Neural progenitor cell (in vitro differentiated cells): ENCODE data around the gene SLC5A2. TPM values are rescaled to one million over a fixed set of nuclear protein-coding genes. Genes with fewer than 3 reads are reported as not detected.

ENCODE experiments used
- DNase-seq: peaks from one replicate; pipeline ENCODE4 v3.0.0-alpha.2; 2016; ENCODE audit warnings: low spot score
- H2AFZ ChIP-seq: fragments of 200-600 bp; sonication (generic); replicated peaks from 2 replicates; pipeline ENCODE4 v1.6.1; 2016; ENCODE audit warnings: antibody characterized with exemption
- H3F3A ChIP-seq: fragments of 200-600 bp; sonication (generic); 2 replicates; pipeline ENCODE4 v1.6.1; 2016; ENCODE audit warnings: antibody characterized with exemption, low read depth
- H3K27ac ChIP-seq: fragments of 200-600 bp; sonication (generic); 2 replicates; pipeline ENCODE4 v1.5.1; 2016; ENCODE audit warnings: mild to moderate bottlenecking
- H3K27me3 ChIP-seq: fragments of 200-600 bp; sonication (generic); 2 replicates; pipeline ENCODE4 v1.6.1; 2016; ENCODE audit warnings: mild to moderate bottlenecking, moderate library complexity
- H3K36me3 ChIP-seq: fragments of 200-600 bp; sonication (generic); 2 replicates; pipeline ENCODE4 v1.5.1; 2016
- H3K4me1 ChIP-seq: fragments of 200-600 bp; sonication (generic); 2 replicates; pipeline ENCODE4 v1.6.1; 2016; ENCODE audit warnings: mixed run types
- H3K4me2 ChIP-seq: fragments of 200-600 bp; sonication (generic); 2 replicates; pipeline ENCODE4 v1.6.1; 2016
- H3K4me3 ChIP-seq: fragments of 200-600 bp; sonication (generic); 2 replicates; pipeline ENCODE4 v1.5.1; 2016
- H3K79me2 ChIP-seq: fragments of 200-600 bp; sonication (generic); 2 replicates; pipeline ENCODE4 v1.6.1; 2016; ENCODE audit warnings: low read depth
- H3K9ac ChIP-seq: fragments of 200-600 bp; sonication (generic); 2 replicates; pipeline ENCODE4 v1.6.1; 2016
- H3K9me3 ChIP-seq: fragments of 200-600 bp; sonication (generic); 2 replicates; pipeline ENCODE4 v1.5.1; 2016; ENCODE audit warnings: low read depth
- H4K20me1 ChIP-seq: fragments of 200-600 bp; sonication (generic); 2 replicates; pipeline ENCODE4 v1.6.1; 2016; ENCODE audit warnings: low read depth
- H3K27ac Mint-ChIP-seq: 3 replicates; pipeline ENCODE4 v1.8.0; 2021; ENCODE audit warnings: mixed read lengths
- H3K27me3 Mint-ChIP-seq: 2 replicates; pipeline ENCODE4 v1.8.0; 2022; ENCODE audit warnings: low read depth, mild to moderate bottlenecking, inconsistent platforms, moderate library complexity, mixed read lengths; ENCODE audit not compliant: insufficient read depth
- H3K36me3 Mint-ChIP-seq: 3 replicates; pipeline ENCODE4 v1.8.0; 2021; ENCODE audit warnings: mixed read lengths
- H3K4me1 Mint-ChIP-seq: 3 replicates; pipeline ENCODE4 v1.8.0; 2021; ENCODE audit warnings: mixed read lengths
- H3K4me3 Mint-ChIP-seq: 3 replicates; pipeline ENCODE4 v1.8.0; 2021; ENCODE audit warnings: mild to moderate bottlenecking, moderate library complexity, mixed read lengths
- H3K9me3 Mint-ChIP-seq: 3 replicates; pipeline ENCODE4 v1.8.0; 2020; ENCODE audit warnings: mixed read lengths
- CTCF ChIP-seq: fragments of 200-600 bp; sonication (generic); IDR thresholded peaks from 2 replicates; pipeline ENCODE4 v1.5.1; 2017; ENCODE audit warnings: antibody characterized with exemption, mild to moderate bottlenecking
- EZH2 ChIP-seq: fragments of 200-600 bp; sonication (generic); IDR thresholded peaks from 2 replicates; pipeline ENCODE4 v1.6.1; 2017; ENCODE audit warnings: antibody characterized with exemption, mild to moderate bottlenecking, moderate library complexity
- EZH2phosphoT487 ChIP-seq: fragments of 200-600 bp; sonication (generic); IDR thresholded peaks from 2 replicates; pipeline ENCODE4 v1.6.1; 2017; ENCODE audit warnings: antibody characterized with exemption
- total RNA-seq: library from RNA; depleted of rRNA; stranded (reverse); fragments of >200 nt; gene quantifications from 2 replicates; pipeline ENCODE4 v1.2.3, GENCODE V29; 2015; ENCODE audit warnings: low replicate concordance

Gene SLC5A2
- total RNA-seq, 1 donor from 2014 or later, result not detected

GRCh38 chr16:31485571-31485970 lies 2.6 kb downstream of the SLC5A2 start:
- Mint-ChIP-seq H3K9me3 (no peaks in the 10 kb centered on the region), H3K36me3 (peaks cover 4% of the 10 kb centered on the region), H3K27me3 (peaks cover 43% of the 10 kb centered on the region), H3K4me3 (no peak overlapping the region), H3K27ac (no peak overlapping the region), H3K4me1 (no peaks in the 10 kb centered on the region)
- TF ChIP-seq EZH2phosphoT487, result no peak
- TF ChIP-seq CTCF, result no peak
- TF ChIP-seq EZH2, result no peak
- Histone ChIP-seq H3K4me3 (no peak overlapping the region), H3K27ac (no peak overlapping the region), H3K4me2 (no peak overlapping the region), H3K9ac (no peak overlapping the region), H3K79me2 (no peaks in the 10 kb centered on the region), H3K27me3 (peaks cover 93% of the 10 kb centered on the region), H3K9me3 (no peaks in the 10 kb centered on the region), H3K36me3 (no peaks in the 10 kb centered on the region), H3K4me1 (peaks cover 5% of the 10 kb centered on the region), H2AFZ (no peak overlapping the region), H3F3A (no peaks in the 10 kb centered on the region), H4K20me1 (peaks cover 25% of the 10 kb centered on the region)
- no peak for DNase-seq

GRCh38 chr16:31486045-31486444 lies 3.1 kb downstream of the SLC5A2 start:
- H3K36me3 ChIP-seq, result no peaks in the 10 kb centered on the region
- no peaks in the 10 kb centered on the region for H3F3A ChIP-seq
- H3K4me3 Mint-ChIP-seq, result no peak overlapping the region
- no peak overlapping the region for H2AFZ ChIP-seq
- DNase-seq, result no peak
- H3K4me1 Mint-ChIP-seq, result no peaks in the 10 kb centered on the region
- peaks cover 25% of the 10 kb centered on the region for H4K20me1 ChIP-seq
- H3K4me2 ChIP-seq, result no peak overlapping the region
- peaks cover 8% of the 10 kb centered on the region for H3K36me3 Mint-ChIP-seq
- no peak overlapping the region for H3K4me3 ChIP-seq
- peaks cover 5% of the 10 kb centered on the region for H3K4me1 ChIP-seq
- no peaks in the 10 kb centered on the region for H3K9me3 ChIP-seq
- H3K27ac ChIP-seq, result no peak overlapping the region
- no peaks in the 10 kb centered on the region for H3K79me2 ChIP-seq
- H3K9ac ChIP-seq, result no peak overlapping the region
- TF ChIP-seq EZH2phosphoT487 (no peak), CTCF (no peak), EZH2 (no peak)
- peaks cover 88% of the 10 kb centered on the region for H3K27me3 ChIP-seq
- H3K9me3 Mint-ChIP-seq, result peaks cover 3% of the 10 kb centered on the region
- H3K27ac Mint-ChIP-seq, result no peak overlapping the region
- H3K27me3 Mint-ChIP-seq, result peaks cover 41% of the 10 kb centered on the region

- H3K9me3 Mint-ChIP-seq, result peaks cover 3% of the 10 kb centered on the region
- Histone ChIP-seq H3K4me1 (peaks cover 5% of the 10 kb centered on the region), H3K36me3 (no peaks in the 10 kb centered on the region), H3K4me2 (peak overlapping the region; percentile 87), H3K27ac (no peak overlapping the region), H2AFZ (peak overlapping the region; percentile 48), H3K9ac (no peak overlapping the region), H4K20me1 (peaks cover 25% of the 10 kb centered on the region), H3K9me3 (no peaks in the 10 kb centered on the region), H3K27me3 (peaks cover 77% of the 10 kb centered on the region), H3K4me3 (peak overlapping the region; percentile 56), H3F3A (no peaks in the 10 kb centered on the region), H3K79me2 (no peaks in the 10 kb centered on the region)
- H3K4me1 Mint-ChIP-seq, result no peaks in the 10 kb centered on the region
- peaks cover 41% of the 10 kb centered on the region for H3K27me3 Mint-ChIP-seq
- no peak overlapping the region for H3K27ac Mint-ChIP-seq
- DNase-seq, result peak; percentile 23
- TF ChIP-seq EZH2, result no peak
- TF ChIP-seq EZH2phosphoT487, result peak; percentile 69
- H3K4me3 Mint-ChIP-seq, result peak overlapping the region; percentile 82
- peaks cover 9% of the 10 kb centered on the region for H3K36me3 Mint-ChIP-seq
Measured at GRCh38 chr16:31487071-31487719, 4.3 kb downstream of the SLC5A2 start.

- Mint-ChIP-seq H3K27me3 (peaks cover 41% of the 10 kb centered on the region), H3K4me3 (peak overlapping the region; percentile 82), H3K27ac (no peak overlapping the region), H3K9me3 (peaks cover 3% of the 10 kb centered on the region), H3K36me3 (peaks cover 12% of the 10 kb centered on the region), H3K4me1 (no peaks in the 10 kb centered on the region)
- H3K27me3 ChIP-seq, result peaks cover 70% of the 10 kb centered on the region
- H3K9me3 ChIP-seq, result no peaks in the 10 kb centered on the region
- peak overlapping the region; percentile 56 for H3K4me3 ChIP-seq
- peaks cover 5% of the 10 kb centered on the region for H3K4me1 ChIP-seq
- no peak for TF ChIP-seq CTCF
- peak; percentile 72 for TF ChIP-seq EZH2
- TF ChIP-seq EZH2phosphoT487, result peak; percentile 52
- H4K20me1 ChIP-seq, result peaks cover 25% of the 10 kb centered on the region
- H3K4me2 ChIP-seq, result peak overlapping the region; percentile 87
- DNase-seq, result peak; percentile 76
- H3F3A ChIP-seq, result no peaks in the 10 kb centered on the region
- H3K79me2 ChIP-seq, result no peaks in the 10 kb centered on the region
- H3K27ac ChIP-seq, result no peak overlapping the region
- H2AFZ ChIP-seq, result peak overlapping the region; percentile 48
- no peaks in the 10 kb centered on the region for H3K36me3 ChIP-seq
- no peak overlapping the region for H3K9ac ChIP-seq
Measured at GRCh38 chr16:31487720-31488467, 5.0 kb downstream of the SLC5A2 start.
